ENCODE measurements around the gene KHDC3L.
"Not testable (repeated sequence)": the region's sequence is repeated elsewhere in the genome, so short reads cannot be mapped to it uniquely, and the experiment has no call there.

The KHDC3L gene

DNA sequence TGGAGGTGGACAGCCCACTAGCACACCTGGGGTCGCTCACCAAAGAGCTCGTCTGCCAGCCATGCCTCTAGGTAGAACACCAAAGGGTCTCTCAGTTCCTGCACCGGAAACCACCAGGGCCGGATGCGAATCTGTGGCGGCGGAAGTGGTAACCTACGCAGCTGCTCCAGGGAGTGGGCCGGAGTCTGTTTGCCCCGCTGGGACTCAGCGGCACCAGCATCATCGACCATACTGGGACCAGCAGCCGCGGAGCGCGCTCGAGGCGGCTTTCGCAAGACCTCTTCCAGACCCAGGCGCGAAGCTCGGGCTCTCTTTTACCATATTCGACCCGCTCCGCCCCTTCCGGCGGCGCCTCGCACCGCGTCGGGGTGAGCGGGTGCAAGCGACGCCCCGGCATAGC, 7.1 kb downstream of the KHDC3L start, which contains the start of gene OOEP:
Gene OOEP, minus strand, starts transcription at position 335 of the 400 bp plus-strand sequence. Its CDS starts 105 bp downstream, at position 230.
- DNase-seq (ENCODE audit: low spot score), result no peak

- DNase-seq (ENCODE audit: low spot score), result no peak
Observed at GRCh38 chr6:73371984-73372383, 9.5 kb downstream of the KHDC3L start.

DNA sequence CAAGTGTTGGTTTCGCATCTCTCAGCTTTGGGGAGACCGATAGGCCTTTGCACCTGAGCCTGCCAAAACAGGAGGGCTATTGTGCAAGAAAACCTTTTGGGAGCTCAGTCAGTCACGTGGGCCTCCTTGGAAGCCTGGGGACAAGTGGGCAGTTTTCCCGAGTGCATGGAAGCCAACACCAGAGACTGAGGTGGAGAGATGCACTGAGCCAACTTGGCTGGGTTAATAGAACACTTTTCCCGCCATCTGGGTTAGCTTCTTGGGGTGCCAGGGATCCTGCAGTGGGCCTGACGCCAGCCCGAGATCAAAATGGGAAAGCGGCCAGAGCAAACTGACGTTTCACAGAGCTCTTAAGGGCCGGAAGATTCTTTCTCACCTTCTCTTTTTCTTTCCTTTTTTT, 10.1 kb downstream of the KHDC3L start:
- no peak for DNase-seq (ENCODE audit: low spot score)

DNA sequence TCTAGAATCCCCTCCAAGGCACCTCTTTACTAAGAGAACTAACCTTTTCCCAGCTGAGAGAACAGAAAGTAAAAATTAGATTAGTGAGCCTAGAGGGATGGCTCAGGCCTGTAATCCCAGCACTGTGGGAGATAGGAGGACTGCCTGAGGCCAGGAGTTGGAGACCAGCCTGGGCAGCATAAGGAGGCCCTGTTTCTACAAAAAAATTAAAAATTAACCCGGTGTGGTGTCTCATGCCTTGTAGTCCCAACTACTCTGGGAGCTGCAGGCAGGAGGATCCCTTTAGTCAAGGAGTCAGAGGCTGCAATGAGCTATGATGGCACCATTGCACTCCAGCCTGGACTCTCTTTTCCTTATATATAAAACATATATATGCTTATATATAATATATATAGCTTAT, 12.8 kb downstream of the KHDC3L start:
- no peak for DNase-seq (ENCODE audit: low spot score)

GRCh38 chr6:73377225-73377624, 14.8 kb downstream of the KHDC3L start:
- DNase-seq (ENCODE audit: low spot score), result no peak

GRCh38 chr6:73381531-73381930, 19.1 kb downstream of the KHDC3L start:
- not testable (repeated sequence) for DNase-seq (ENCODE audit: low spot score)

DNA sequence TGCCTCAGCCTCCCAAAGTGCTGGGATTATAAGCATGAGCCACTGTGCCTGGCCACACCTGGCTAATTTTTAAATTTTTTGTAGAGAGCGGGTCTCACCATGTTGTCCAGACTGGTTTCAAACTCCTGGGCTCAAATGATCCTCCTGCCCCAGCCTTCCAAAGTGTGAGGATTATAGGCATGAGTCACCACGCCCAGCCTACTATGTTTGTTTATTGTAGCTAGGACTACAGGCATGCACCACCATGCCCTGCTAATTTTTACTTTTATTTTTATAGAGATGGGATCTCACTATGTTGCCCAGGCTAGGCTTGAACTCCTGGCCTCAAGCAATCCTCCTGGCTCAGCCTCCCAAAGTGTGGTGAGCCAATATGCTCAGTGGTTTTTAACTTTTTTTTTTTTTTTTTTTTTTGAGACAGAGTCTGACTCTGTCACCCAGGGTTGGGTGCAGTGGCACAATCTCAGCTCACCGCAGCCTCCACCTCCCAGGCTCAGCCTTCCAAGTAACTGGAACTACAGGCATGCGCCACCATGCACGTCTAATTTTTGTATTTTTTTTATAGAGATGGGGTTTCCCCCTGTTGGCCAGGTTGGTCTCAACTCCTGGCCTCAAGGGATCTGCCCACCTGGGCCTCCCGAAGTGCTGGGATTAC, 20.1 kb downstream of the KHDC3L start:
- DNase-seq (ENCODE audit: low spot score), result no peak

GRCh38 chr6:73388433-73388799, 26.0 kb downstream of the KHDC3L start:
- no peak for DNase-seq (ENCODE audit: low spot score)

DNA sequence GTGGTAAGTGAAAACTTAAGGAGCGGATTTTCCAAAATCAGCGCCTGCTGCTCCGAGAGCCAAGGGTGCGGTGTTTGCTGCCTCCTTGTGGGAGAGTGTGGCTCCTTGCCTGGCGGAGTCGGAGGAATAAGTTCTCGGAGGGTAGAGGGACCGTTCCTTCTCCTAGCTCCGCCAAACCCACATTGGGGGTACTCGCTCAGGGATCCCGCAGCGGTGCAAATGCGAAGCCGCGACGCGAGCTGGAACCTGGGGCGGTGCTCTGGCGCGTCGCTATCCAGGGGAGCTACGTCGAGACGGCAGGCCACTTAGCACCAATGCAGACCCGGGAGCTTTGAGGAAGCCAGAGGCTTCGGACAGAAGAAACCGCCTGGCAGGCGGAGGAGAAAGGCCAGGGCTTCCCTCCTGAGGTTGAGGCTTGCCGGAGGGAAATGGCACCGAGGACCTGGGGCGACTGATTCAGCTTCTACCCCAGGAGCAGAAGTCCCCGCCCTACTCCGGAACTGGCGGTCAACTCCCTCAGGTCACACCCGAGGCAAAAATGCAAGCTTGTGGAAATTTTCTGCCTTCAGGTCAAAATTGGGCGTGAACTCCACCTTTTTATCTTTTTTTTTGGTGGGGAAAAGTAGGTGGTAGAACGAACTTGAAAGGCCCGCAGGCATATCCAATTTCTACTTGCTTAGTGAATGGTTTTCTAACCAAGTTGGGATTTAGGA, 26.5 kb downstream of the KHDC3L start:
- peak; percentile 67 for DNase-seq (ENCODE audit: low spot score)

DNA sequence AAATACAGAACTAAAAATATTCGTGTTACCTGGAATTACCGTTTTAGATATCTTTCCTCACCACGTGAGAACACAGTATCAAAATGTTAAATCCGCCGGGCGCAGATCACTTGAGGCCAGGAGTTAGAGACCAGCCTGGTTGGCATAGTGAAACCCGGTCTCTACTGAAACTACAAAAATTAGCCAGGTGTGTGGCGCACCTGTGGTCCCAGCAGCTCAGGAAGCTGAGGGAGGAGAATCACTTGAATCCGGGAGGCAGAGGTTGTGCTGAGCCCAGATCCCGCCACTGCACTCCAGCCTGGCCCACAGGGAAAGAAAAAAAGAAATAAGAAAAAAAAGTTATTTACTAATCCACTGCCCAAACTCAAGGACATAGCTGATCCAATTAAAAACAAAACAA, 27.4 kb downstream of the KHDC3L start:
- no peak for DNase-seq (ENCODE audit: low spot score)

- peak; percentile 58 for DNase-seq (ENCODE audit: low spot score)
Observed at GRCh38 chr6:73391675-73392074, 29.2 kb downstream of the KHDC3L start.

GRCh38 chr6:73392188-73392587, 29.7 kb downstream of the KHDC3L start:
- not testable (repeated sequence) for DNase-seq (ENCODE audit: low spot score)

DNA sequence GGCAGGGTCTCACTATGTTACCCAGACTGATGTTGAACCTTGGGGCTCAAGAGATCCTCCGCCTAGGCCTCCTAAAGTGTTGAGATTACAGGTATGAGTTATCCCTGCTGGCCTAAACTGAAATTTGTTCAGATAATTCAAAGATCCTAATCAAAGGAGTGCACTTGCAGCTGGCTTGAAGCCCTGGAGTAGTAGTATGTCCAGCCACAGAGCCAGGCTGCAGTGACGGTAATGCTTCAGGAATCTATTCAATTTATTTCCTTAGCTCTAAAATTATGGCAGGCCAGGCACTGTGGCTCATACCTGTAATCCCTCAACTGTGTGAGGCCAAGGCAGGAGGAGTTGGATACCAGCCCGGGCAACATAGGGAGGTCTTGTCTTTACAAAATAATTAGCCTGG, 30.8 kb downstream of the KHDC3L start:
- no peak for DNase-seq (ENCODE audit: low spot score)

GRCh38 chr6:73394577-73395354, 32.3 kb downstream of the KHDC3L start, which contains the start of gene DDX43:
Gene DDX43 (plus strand): TSS chr6:73394828. CDS start chr6:73394906, 78 bp downstream.
- DNase-seq (ENCODE audit: low spot score), result peak; percentile 66

DNA sequence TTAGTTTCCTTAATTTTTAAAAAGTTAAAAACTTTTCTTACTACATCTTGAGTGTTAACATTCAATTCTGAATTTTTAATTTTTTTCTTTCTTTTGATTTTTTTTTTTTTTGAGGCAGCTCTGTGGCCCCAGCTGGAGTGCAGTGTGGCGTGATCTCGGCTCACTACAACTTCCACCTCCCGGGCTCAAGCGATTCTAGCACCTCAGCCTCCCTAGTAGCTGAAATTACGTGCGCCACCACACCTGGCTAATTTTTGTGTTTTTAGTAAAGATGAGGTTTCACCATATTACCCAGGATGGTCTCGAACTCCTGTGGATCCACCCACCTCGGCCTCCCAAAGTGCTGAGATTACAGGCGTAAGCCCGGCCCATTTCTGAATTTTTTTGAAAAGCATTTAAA, 33.4 kb downstream of the KHDC3L start:
- no peak for DNase-seq (ENCODE audit: low spot score)

DNA sequence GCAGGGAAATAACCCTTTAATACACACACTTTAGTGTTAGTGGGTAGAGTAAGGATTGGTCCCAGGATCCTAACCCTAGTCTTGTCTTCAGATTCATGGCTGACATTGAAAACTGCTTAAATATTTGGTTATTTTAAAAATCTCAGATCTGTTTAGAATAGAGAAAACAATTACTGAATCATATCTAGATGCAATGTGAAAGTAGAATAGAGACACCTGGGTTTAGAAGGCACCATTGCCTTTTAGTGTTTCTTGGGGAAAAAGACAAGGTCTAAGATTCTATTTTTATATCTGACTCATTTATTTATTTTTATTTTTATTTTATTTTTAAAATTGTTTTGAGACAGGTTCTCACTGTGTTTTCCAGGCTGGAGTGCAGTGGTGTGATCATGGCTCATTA, 38.2 kb downstream of the KHDC3L start:
- DNase-seq (ENCODE audit: low spot score), result no peak

GRCh38 chr6:73409395-73409794, 46.9 kb downstream of the KHDC3L start:
- no peak for DNase-seq (ENCODE audit: low spot score)

GRCh38 chr6:73413102-73413501, 50.6 kb downstream of the KHDC3L start:
- no peak for DNase-seq (ENCODE audit: low spot score)

All from CD4-positive, alpha-beta T cell treated with Interleukin-2 at 100 ng/mL for 4 hours (primary cell).